OCI-LY3 (cell line): ENCODE measurements around the gene MTFMT.

Experiments
- H2AFZ ChIP-seq: fragments of 200-600, 300-600 bp; shearing (Covaris generic); 2 replicates; pipeline ENCODE4 v1.6.0; 2014; ENCODE audit warnings: antibody characterized with exemption, low read depth, low read length
- H3K27ac ChIP-seq: fragments of 200-600, 300-600 bp; sonication (generic); 2 replicates; pipeline ENCODE4 v1.5.1; 2014; ENCODE audit warnings: mild to moderate bottlenecking, low read length, moderate library complexity, mixed read lengths
- H3K27me3 ChIP-seq: fragments of 200-600, 300-600 bp; sonication (generic); 2 replicates; pipeline ENCODE4 v1.6.1; 2014; ENCODE audit warnings: low read depth, low read length, mixed read lengths
- H3K36me3 ChIP-seq: fragments of 200-600, 300-600 bp; sonication (generic); replicated peaks from 2 replicates; pipeline ENCODE3; 2014; ENCODE audit warnings: low read depth, low read length, mixed read lengths
- H3K4me1 ChIP-seq: fragments of 300-600, 200-600 bp; sonication (generic); 2 replicates; pipeline ENCODE4 v1.6.1; 2014; ENCODE audit warnings: low read length, mixed read lengths
- H3K4me2 ChIP-seq: fragments of 200-600, 300-600 bp; sonication (generic); 2 replicates; pipeline ENCODE4 v1.6.1; 2014; ENCODE audit warnings: low read length, mixed read lengths
- H3K4me3 ChIP-seq: fragments of 300-600, 200-600 bp; sonication (generic); 2 replicates; pipeline ENCODE4 v1.5.1; 2014; ENCODE audit warnings: antibody characterized with exemption, mild to moderate bottlenecking, low read length, moderate library complexity
- H3K79me2 ChIP-seq: fragments of 300-600, 200-600 bp; shearing (Covaris generic); 2 replicates; pipeline ENCODE4 v1.6.1; 2014; ENCODE audit warnings: mild to moderate bottlenecking, low read length, mixed read lengths
- H3K9ac ChIP-seq: fragments of 300-600, 200-600 bp; shearing (Covaris generic); 2 replicates; pipeline ENCODE4 v1.6.0; 2014; ENCODE audit warnings: mild to moderate bottlenecking, low read length, moderate library complexity
- H3K9me3 ChIP-seq: fragments of 200-600, 300-600 bp; shearing (Covaris generic); 2 replicates; pipeline ENCODE4 v1.6.1; 2014; ENCODE audit warnings: low read length, mixed read lengths; ENCODE audit not compliant: insufficient read depth
- H4K20me1 ChIP-seq: fragments of 200-600, 300-600 bp; sonication (generic); 2 replicates; pipeline ENCODE4 v1.6.1; 2016; ENCODE audit warnings: low read length, mixed read lengths; ENCODE audit not compliant: insufficient read depth
- CTCF ChIP-seq: fragments of 200-600, 300-600 bp; sonication (generic); IDR thresholded peaks from 2 replicates; pipeline ENCODE4 v1.5.1; 2014; ENCODE audit warnings: antibody characterized with exemption, low read length, low read depth
- EZH2phosphoT487 ChIP-seq: fragments of 200-600 bp; shearing (Covaris generic); IDR thresholded peaks from 2 replicates; pipeline ENCODE4 v1.6.1; 2018; ENCODE audit warnings: antibody characterized with exemption, mixed run types, low read depth

Gene MTFMT

GRCh38 chr15:64990168-64990470, 39.3 kb downstream of the MTFMT start:
- Histone ChIP-seq H2AFZ (peak overlapping the region; percentile 95), H3K27me3 (no peaks in the 10 kb centered on the region), H3K4me1 (peaks cover 23% of the 10 kb centered on the region), H3K36me3 (peaks cover 11% of the 10 kb centered on the region), H3K9ac (peak overlapping the region; percentile 87), H4K20me1 (no peaks in the 10 kb centered on the region; the same call in 1 of the 2 replicates), H3K4me3 (peak overlapping the region; percentile 94), H3K79me2 (peaks cover 37% of the 10 kb centered on the region), H3K4me2 (peak overlapping the region; percentile 90), H3K9me3 (no peaks in the 10 kb centered on the region), H3K27ac (peak overlapping the region; percentile 76)
- TF ChIP-seq EZH2phosphoT487 (no peak), CTCF (no peak)

- Histone ChIP-seq H3K9ac (peak within 1 kb of the TSS; percentile 97), H4K20me1 (no peaks in the 10 kb centered on the region; the same call in 1 of the 2 replicates), H3K27ac (peak within 1 kb of the TSS; percentile 76), H3K36me3 (peaks cover 11% of the 10 kb centered on the region), H3K27me3 (no peaks in the 10 kb centered on the region), H3K9me3 (no peaks in the 10 kb centered on the region), H3K79me2 (peaks cover 41% of the 10 kb centered on the region), H2AFZ (peak within 1 kb of the TSS; percentile 95), H3K4me2 (peak within 1 kb of the TSS; percentile 90), H3K4me3 (peak within 1 kb of the TSS; percentile 94), H3K4me1 (peaks cover 27% of the 10 kb centered on the region)
- TF ChIP-seq EZH2phosphoT487 (no peak), CTCF (no peak)
Observed at GRCh38 chr15:64989416-64990167, 39.8 kb downstream of the MTFMT start, which contains the start of gene SPG21. SPG21 (minus strand) TSS chr15:64989914; CDS start chr15:64983569, 6,345 bp downstream.

GRCh38 chr15:64987136-64987535, 42.3 kb downstream of the MTFMT start:
- peaks cover 29% of the 10 kb centered on the region for H3K4me1 ChIP-seq
- H3K79me2 ChIP-seq, result peaks cover 48% of the 10 kb centered on the region
- TF ChIP-seq CTCF, result no peak
- no peak for TF ChIP-seq EZH2phosphoT487
- no peak overlapping the region for H2AFZ ChIP-seq
- H4K20me1 ChIP-seq, result no peaks in the 10 kb centered on the region; the same call in 1 of the 2 replicates
- peaks cover 20% of the 10 kb centered on the region for H3K36me3 ChIP-seq
- H3K4me3 ChIP-seq, result no peak overlapping the region
- H3K27ac ChIP-seq, result no peak overlapping the region
- no peak overlapping the region for H3K9ac ChIP-seq
- H3K27me3 ChIP-seq, result no peaks in the 10 kb centered on the region
- no peaks in the 10 kb centered on the region for H3K9me3 ChIP-seq
- no peak overlapping the region for H3K4me2 ChIP-seq

GRCh38 chr15:64985366-64986033, 43.9 kb downstream of the MTFMT start:
- Histone ChIP-seq H4K20me1 (no peaks in the 10 kb centered on the region; the same call in 1 of the 2 replicates), H3K79me2 (peaks cover 48% of the 10 kb centered on the region), H3K4me3 (no peak overlapping the region), H3K4me2 (peak overlapping the region; percentile 42), H3K4me1 (peaks cover 25% of the 10 kb centered on the region), H3K36me3 (peaks cover 24% of the 10 kb centered on the region), H3K27ac (peak overlapping the region; percentile 26), H3K9ac (peak overlapping the region; percentile 9; the same call in 1 of the 2 replicates), H3K27me3 (no peaks in the 10 kb centered on the region), H3K9me3 (no peaks in the 10 kb centered on the region), H2AFZ (no peak overlapping the region)
- no peak for TF ChIP-seq CTCF
- TF ChIP-seq EZH2phosphoT487, result no peak
